HCT116 (cell line): ENCODE data around the gene TENM4. TPM values are rescaled to one million over a fixed set of nuclear protein-coding genes. Genes with fewer than 3 reads are reported as not detected.

Experiments
- ATAC-seq: fragments of 200-7000 bp; cut with Tn5 transposase; 2 replicates; pipeline ENCODE4 v1.9.1; 2020; ENCODE audit warnings: mild to moderate bottlenecking, moderate library complexity
- BruUV-seq: library from RNA; stranded (reverse); fragments of 400-500 nt; replicated peaks from 2 replicates; lab custom pipeline; 2021; lab: Mats Ljungman, UMichigan
- CTCF ChIA-PET: fragments of 300-600 bp; sonication (Branson Sonifier 250); formaldehyde crosslinking; loops from one replicate; lab custom pipeline; 2021; ENCODE audit warnings: antibody characterized with exemption; lab: Charles Lee
- POLR2A ChIA-PET: fragments of 300-600, 350-600 bp; sonication (Branson Sonifier 250); formaldehyde crosslinking; loops from one replicate; lab custom pipeline; 2021; ENCODE audit warnings: antibody characterized with exemption; lab: Charles Lee
- RAD21 ChIA-PET, 2 experiments: fragments of 300-600 bp; sonication (Branson Sonifier 250); formaldehyde crosslinking; loops; one replicate each; lab custom pipeline; 2023; ENCODE audit warnings: low total read pairs in 2 of 2; ENCODE audit not compliant: uncharacterized antibody in 2 of 2, unreplicated experiment in 2 of 2, low non-redundant PET in 1 of 2; lab: Charles Lee
- DNase-seq: peaks from one replicate; pipeline ENCODE4 v3.0.0-alpha.2; 2010; ENCODE audit warnings: low read depth, low spot score
- H2AFZ ChIP-seq: fragments of 200-600 bp; shearing (Covaris generic), sonication (generic); 2 replicates; pipeline ENCODE4 v1.6.1; 2017; ENCODE audit warnings: low read depth, mixed run types, mixed read lengths, antibody characterized with exemption, low read length; ENCODE audit not compliant: poor library complexity, severe bottlenecking
- H3K27ac ChIP-seq: 2 replicates; pipeline ENCODE4 v1.5.1; 2012; ENCODE audit warnings: low read depth, low read length
- H3K27me3 ChIP-seq: fragments of 200-600 bp; sonication (generic); 2 replicates; pipeline ENCODE4 v1.6.1; 2016; ENCODE audit warnings: mixed run types, low read length, mixed read lengths; ENCODE audit not compliant: insufficient read depth
- H3K36me3 ChIP-seq, 2 experiments: fragments of 200-500 bp in 1 of 2; fragments of 200-600 bp in 1 of 2; sonication (Bioruptor generic) in 1 of 2; sonication (generic) in 1 of 2; 2 replicates each; pipeline versions ENCODE4 v1.5.1 to v1.6.1; 2014 to 2016; ENCODE audit warnings: low read length in 2 of 2, inconsistent platforms in 1 of 2, mixed read lengths in 1 of 2, mixed run types in 1 of 2; ENCODE audit not compliant: insufficient read depth in 2 of 2, control insufficient read depth in 1 of 2
- H3K4me1 ChIP-seq, 2 experiments: fragments of 200-600 bp in 1 of 2; sonication (generic) in 1 of 2; 2 replicates each; pipeline versions ENCODE4 v1.5.1 to v1.6.1; 2012 to 2017; ENCODE audit warnings: low read length in 2 of 2, inconsistent platforms in 1 of 2, mild to moderate bottlenecking in 1 of 2, mixed read lengths in 1 of 2, mixed run types in 1 of 2, moderate library complexity in 1 of 2; ENCODE audit not compliant: insufficient read depth in 2 of 2, control insufficient read depth in 1 of 2
- H3K4me2 ChIP-seq: fragments of 200-600 bp; sonication (generic); 2 replicates; pipeline ENCODE4 v1.6.1; 2017; ENCODE audit warnings: mixed run types, low read length, mixed read lengths
- H3K4me3 ChIP-seq, 2 experiments: fragments of 200-600 bp in 1 of 2; sonication (generic) in 1 of 2; replicated peaks in 1 of 2; 2 replicates each; pipeline ENCODE4 v1.5.1; 2011 to 2016; ENCODE audit warnings: low read length in 2 of 2, control low read depth in 1 of 2, low read depth in 1 of 2, mild to moderate bottlenecking in 1 of 2, mixed read lengths in 1 of 2, mixed run types in 1 of 2
- H3K79me2 ChIP-seq: fragments of 200-600 bp; sonication (generic); 2 replicates; pipeline ENCODE4 v1.6.1; 2017; ENCODE audit warnings: mild to moderate bottlenecking, mixed run types, low read length, moderate library complexity, mixed read lengths; ENCODE audit not compliant: insufficient read depth
- H3K9ac ChIP-seq: fragments of 200-600 bp; sonication (generic); 2 replicates; pipeline ENCODE4 v1.6.1; 2016; ENCODE audit warnings: low read length, mixed read lengths
- H3K9me2 ChIP-seq: fragments of 200-600 bp; sonication (generic), shearing (Covaris generic); 2 replicates; pipeline ENCODE4 v1.6.1; 2017; ENCODE audit warnings: mixed run types, mild to moderate bottlenecking, moderate library complexity; ENCODE audit not compliant: insufficient read depth
- H3K9me3 ChIP-seq, 2 experiments: fragments of 200-500 bp in 1 of 2; fragments of 200-600 bp in 1 of 2; sonication (Bioruptor generic) in 1 of 2; sonication (generic) in 1 of 2; 2 replicates each; pipeline ENCODE4 v1.6.1; 2014 to 2017; ENCODE audit warnings: low read length in 2 of 2, mixed read lengths in 2 of 2, inconsistent platforms in 1 of 2, low read depth in 1 of 2, mild to moderate bottlenecking in 1 of 2, mixed run types in 1 of 2, moderate library complexity in 1 of 2; ENCODE audit not compliant: control insufficient read depth in 1 of 2, insufficient read depth in 1 of 2
- H4K20me1 ChIP-seq: fragments of 200-600 bp; sonication (generic), shearing (Covaris generic); 2 replicates; pipeline ENCODE4 v1.6.1; 2017; ENCODE audit warnings: mixed run types, mild to moderate bottlenecking, moderate library complexity; ENCODE audit not compliant: insufficient read depth
- CBX3 ChIP-seq: IDR thresholded peaks from 2 replicates; pipeline ENCODE4 v1.6.1; 2012; ENCODE audit warnings: low read depth
- CTCF ChIP-seq, 3 experiments: fragments of 200-600 bp in 1 of 3; sonication (generic) in 1 of 3; IDR thresholded peaks in 2 of 3; conservative IDR thresholded peaks in 1 of 3; 2 replicates each; pipeline ENCODE4 v1.5.1; 2012 to 2017; ENCODE audit warnings: low read depth in 2 of 3, low read length in 2 of 3, antibody characterized with exemption in 1 of 3, borderline replicate concordance in 1 of 3, control low read depth in 1 of 3, mild to moderate bottlenecking in 1 of 3, mixed read lengths in 1 of 3, mixed run types in 1 of 3, moderate library complexity in 1 of 3; ENCODE audit not compliant: insufficient read depth in 1 of 3
- ELF1 ChIP-seq: IDR thresholded peaks from 2 replicates; pipeline ENCODE4 v1.6.1; 2012; ENCODE audit warnings: low read depth, borderline replicate concordance
- EZH2phosphoT487 ChIP-seq: fragments of 200-600 bp; IDR thresholded peaks from 2 replicates; pipeline ENCODE4 v1.6.1; 2018; ENCODE audit warnings: antibody characterized with exemption, borderline replicate concordance
- FOSL1 ChIP-seq: IDR thresholded peaks from 2 replicates; pipeline ENCODE4 v1.6.1; 2012; ENCODE audit warnings: low read depth
- POLR2A ChIP-seq: IDR thresholded peaks from 2 replicates; pipeline ENCODE4 v1.7.0; 2011; ENCODE audit warnings: borderline replicate concordance; ENCODE audit not compliant: insufficient read depth, insufficient read length; ENCODE audit errors: extremely low read depth
- SIN3A ChIP-seq: IDR thresholded peaks from 2 replicates; pipeline ENCODE4 v1.6.1; 2012; ENCODE audit warnings: low read depth
- SP1 ChIP-seq: IDR thresholded peaks from 2 replicates; pipeline ENCODE4 v1.6.1; 2012; ENCODE audit warnings: low read depth
- SRF ChIP-seq: IDR thresholded peaks from 2 replicates; pipeline ENCODE4 v1.6.1; 2012; ENCODE audit warnings: low read depth
- TCF7L2 ChIP-seq: IDR thresholded peaks from 2 replicates; pipeline ENCODE4 v1.7.0; 2011; ENCODE audit warnings: borderline replicate concordance, inconsistent platforms; ENCODE audit not compliant: insufficient read depth, insufficient read length; ENCODE audit errors: extremely low read depth
- ZFX ChIP-seq: fragments of 450-650 bp; IDR thresholded peaks from 2 replicates; pipeline ENCODE4 v1.6.1; 2017
- intact Hi-C: fragments of 100-400 bp; cut with micrococcal nuclease; formaldehyde crosslinking; loops from 2 replicates; pipeline ENCODE4 v1.10.0; 2022
- total RNA-seq: library from RNA; stranded (reverse); gene quantifications from one replicate; pipeline ENCODE4 v1.2.1, GENCODE V29; 2021; ENCODE audit not compliant: unreplicated experiment
- TF ChIP-seq, protein P1 (sequence below): IDR thresholded peaks from 2 replicates; pipeline ENCODE4 v1.6.1; 2012
- TF ChIP-seq, protein P2 (sequence below): IDR thresholded peaks from 2 replicates; pipeline ENCODE4 v1.6.1; 2011; ENCODE audit warnings: mild to moderate bottlenecking, low read length, moderate library complexity; ENCODE audit not compliant: insufficient replicate concordance; ENCODE audit errors: extremely low read depth

Gene TENM4
- total RNA-seq, 1 experiment from 2014 or later: 0.05 TPM

DNA sequence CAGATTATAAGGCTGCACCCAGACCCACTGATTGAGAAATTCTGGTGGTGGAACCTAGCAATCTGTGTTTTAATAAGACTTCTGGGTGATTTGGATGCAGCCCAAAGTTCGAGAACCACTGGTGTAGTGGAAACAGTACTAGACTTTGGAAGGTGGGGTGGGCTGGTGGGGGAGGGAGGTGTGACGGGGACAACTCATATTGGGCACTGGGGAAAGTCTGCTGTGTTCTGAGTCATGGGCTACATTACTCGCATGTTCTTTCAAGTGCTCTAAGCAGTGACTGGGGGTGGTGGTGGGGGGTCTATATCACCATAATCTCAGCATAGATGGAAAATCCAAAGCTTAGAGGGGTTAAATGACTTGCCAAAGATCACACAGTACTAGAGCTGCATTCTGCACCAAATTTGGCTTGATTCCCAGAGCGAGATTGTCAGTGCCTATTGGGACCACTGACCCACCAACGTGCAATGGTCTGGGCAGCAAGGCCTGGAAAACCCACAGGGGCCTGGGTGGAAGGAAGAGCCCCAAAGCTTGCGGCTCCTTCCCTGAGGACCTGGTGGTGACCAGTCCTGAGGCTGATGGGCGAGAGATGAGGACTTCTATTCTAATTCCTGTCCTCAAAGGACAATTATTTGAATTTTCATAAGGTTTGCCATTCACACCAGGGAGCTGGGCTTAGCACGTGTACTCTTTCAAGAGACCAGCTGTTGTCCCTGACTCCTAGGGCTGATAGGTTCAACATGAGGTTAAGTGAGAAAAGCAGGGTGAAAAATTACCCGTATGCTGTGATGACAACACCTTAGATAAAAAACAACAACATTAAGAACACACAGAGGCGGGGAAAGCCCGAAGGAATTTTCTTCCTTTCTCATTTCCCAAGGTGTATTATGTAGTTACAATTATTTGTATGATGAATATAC is 788.6 kb downstream of the TENM4 start:
- no peaks in the 10 kb centered on the region for H4K20me1 ChIP-seq

DNA sequence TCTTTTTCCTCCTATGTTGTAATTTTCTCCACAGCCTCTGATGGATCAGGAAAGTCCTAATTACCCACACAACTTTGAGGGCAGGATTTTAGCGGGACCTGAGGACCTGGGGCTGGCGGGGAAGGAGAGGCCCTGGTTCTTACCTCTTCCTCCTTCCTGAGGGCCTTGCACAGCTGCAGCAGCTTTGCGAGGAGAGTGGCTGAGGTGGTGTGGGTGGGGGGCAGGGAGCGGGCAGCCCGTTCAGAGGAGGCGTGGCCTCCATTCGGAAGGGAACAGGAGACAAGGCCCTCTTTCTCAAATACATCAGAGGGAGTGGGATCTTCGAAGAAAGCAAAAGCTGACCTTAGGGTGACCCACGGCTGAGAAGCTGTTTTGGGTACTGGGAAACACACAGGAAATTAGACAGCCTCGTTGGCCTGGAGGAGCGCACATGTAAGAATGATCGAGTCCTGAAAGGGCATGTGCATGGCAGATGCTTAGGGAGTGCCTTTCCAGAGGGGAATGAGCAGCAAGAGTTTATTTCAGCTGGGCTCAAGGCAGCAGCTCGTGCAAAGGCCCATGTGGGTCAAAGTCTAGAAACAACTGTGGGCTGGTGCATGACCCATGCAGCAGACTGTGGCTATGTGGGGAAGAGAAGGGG is 789.6 kb downstream of the TENM4 start:
- Histone ChIP-seq H3K9ac (no peak overlapping the region), H4K20me1 (no peaks in the 10 kb centered on the region), H3K4me1 (no peaks in the 10 kb centered on the region), H3K36me3 (no peaks in the 10 kb centered on the region), H3K27ac (no peak overlapping the region), H3K79me2 (no peaks in the 10 kb centered on the region), H3K4me3 (no peak overlapping the region), H3K9me2 (no peaks in the 10 kb centered on the region), H3K9me3 (no peaks in the 10 kb centered on the region), H2AFZ (no peak overlapping the region), H3K27me3 (peaks cover 13% of the 10 kb centered on the region), H3K4me2 (no peak overlapping the region)
- no peak for ATAC-seq
- intact Hi-C loops: no loop called here
- POLR2A ChIA-PET: no interaction called here
- RAD21 ChIA-PET: interaction anchor here in 1 of 2 experiments (0.6 kb wide), 1 partner anchor 64 kb away, joined by 10 read pairs; no protein-coding TSS in a partner anchor
- no peak for DNase-seq
- BruUV-seq: no TSS peak
- CTCF ChIA-PET: interaction anchor here (1.2 kb wide), 1 partner anchor 64 kb away, joined by 4 read pairs; no protein-coding TSS in a partner anchor
- TF ChIP-seq EZH2phosphoT487: no peak
- TF ChIP-seq FOSL1: no peak
- TF ChIP-seq SP1: no peak
- TF ChIP-seq ZFX: no peak
- TF ChIP-seq SIN3A: no peak
- no peak for TF ChIP-seq TCF7L2
- TF ChIP-seq, protein P1, sequence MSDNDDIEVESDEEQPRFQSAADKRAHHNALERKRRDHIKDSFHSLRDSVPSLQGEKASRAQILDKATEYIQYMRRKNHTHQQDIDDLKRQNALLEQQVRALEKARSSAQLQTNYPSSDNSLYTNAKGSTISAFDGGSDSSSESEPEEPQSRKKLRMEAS: no peak
- TF ChIP-seq, protein P2, sequence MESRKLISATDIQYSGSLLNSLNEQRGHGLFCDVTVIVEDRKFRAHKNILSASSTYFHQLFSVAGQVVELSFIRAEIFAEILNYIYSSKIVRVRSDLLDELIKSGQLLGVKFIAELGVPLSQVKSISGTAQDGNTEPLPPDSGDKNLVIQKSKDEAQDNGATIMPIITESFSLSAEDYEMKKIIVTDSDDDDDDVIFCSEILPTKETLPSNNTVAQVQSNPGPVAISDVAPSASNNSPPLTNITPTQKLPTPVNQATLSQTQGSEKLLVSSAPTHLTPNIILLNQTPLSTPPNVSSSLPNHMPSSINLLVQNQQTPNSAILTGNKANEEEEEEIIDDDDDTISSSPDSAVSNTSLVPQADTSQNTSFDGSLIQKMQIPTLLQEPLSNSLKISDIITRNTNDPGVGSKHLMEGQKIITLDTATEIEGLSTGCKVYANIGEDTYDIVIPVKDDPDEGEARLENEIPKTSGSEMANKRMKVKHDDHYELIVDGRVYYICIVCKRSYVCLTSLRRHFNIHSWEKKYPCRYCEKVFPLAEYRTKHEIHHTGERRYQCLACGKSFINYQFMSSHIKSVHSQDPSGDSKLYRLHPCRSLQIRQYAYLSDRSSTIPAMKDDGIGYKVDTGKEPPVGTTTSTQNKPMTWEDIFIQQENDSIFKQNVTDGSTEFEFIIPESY: no peak
- TF ChIP-seq ELF1: no peak
- no peak for TF ChIP-seq SRF
- TF ChIP-seq CBX3: no peak
- no peak for TF ChIP-seq CTCF (IDR thresholded peaks at IDR 0.05 in 2 of 3, conservative IDR thresholded peaks at IDR 0.05 in 1 of 3; ENCODE audit: borderline replicate concordance in 1 of 3, insufficient read depth in 1 of 3, low read depth in 2 of 3, low read length in 2 of 3)

More for the DNA sequence above, 788.6 kb downstream of the TENM4 start:
- Histone ChIP-seq H3K9me2 (no peaks in the 10 kb centered on the region), H3K36me3 (no peaks in the 10 kb centered on the region), H3K9ac (no peak overlapping the region), H3K4me1 (no peaks in the 10 kb centered on the region), H3K27ac (no peak overlapping the region), H3K4me3 (no peak overlapping the region), H2AFZ (no peak overlapping the region), H3K4me2 (no peak overlapping the region), H3K79me2 (no peaks in the 10 kb centered on the region), H3K9me3 (no peaks in the 10 kb centered on the region), H3K27me3 (peaks cover 13% of the 10 kb centered on the region)
- intact Hi-C loops: no loop called here
- DNase-seq: no peak
- TF ChIP-seq SRF: no peak
- no peak for TF ChIP-seq POLR2A
- no peak for ATAC-seq
- no TSS peak for BruUV-seq
- CTCF ChIA-PET: interaction anchor here (0.9 to 1.2 kb wide), 2 partner anchors 63 kb away, joined by 4 read pairs; no protein-coding TSS in a partner anchor
- RAD21 ChIA-PET: no interaction called here
- POLR2A ChIA-PET: no interaction called here
